ENCODE data around the gene OR2S2.

DNA sequence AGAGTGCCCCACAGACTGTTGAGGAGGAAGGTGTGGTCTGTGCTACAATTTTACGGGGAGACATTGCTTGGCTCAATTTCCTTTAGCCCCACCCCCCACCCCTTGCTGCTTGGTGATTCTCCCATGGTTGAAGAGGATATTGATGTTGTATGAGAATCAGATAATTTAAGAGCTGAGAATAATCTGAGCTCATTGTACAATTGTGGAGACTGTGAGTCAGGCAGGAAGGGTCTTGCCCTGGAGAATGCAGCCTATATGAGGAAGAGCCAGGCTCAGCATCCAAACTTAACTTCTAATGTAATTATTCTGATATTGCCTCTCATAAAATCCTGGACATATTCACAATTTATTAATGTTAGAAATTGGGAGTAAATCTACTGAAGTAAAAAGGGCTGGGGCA lies 26.1 kb upstream of the OR2S2 start:
- TF ChIP-seq, protein P1, sequence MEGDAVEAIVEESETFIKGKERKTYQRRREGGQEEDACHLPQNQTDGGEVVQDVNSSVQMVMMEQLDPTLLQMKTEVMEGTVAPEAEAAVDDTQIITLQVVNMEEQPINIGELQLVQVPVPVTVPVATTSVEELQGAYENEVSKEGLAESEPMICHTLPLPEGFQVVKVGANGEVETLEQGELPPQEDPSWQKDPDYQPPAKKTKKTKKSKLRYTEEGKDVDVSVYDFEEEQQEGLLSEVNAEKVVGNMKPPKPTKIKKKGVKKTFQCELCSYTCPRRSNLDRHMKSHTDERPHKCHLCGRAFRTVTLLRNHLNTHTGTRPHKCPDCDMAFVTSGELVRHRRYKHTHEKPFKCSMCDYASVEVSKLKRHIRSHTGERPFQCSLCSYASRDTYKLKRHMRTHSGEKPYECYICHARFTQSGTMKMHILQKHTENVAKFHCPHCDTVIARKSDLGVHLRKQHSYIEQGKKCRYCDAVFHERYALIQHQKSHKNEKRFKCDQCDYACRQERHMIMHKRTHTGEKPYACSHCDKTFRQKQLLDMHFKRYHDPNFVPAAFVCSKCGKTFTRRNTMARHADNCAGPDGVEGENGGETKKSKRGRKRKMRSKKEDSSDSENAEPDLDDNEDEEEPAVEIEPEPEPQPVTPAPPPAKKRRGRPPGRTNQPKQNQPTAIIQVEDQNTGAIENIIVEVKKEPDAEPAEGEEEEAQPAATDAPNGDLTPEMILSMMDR (IDR thresholded peaks at IDR 0.05) = no peak
- no peak for TF ChIP-seq POLR2A (IDR thresholded peaks at IDR 0.05)
